DMS53 treated with DMSO at 0.1 percent for 48 hours (cell line): ENCODE results near the gene PAQR7.

Experiments
- DNase-seq: peaks from one replicate; lab custom pipeline; 2025; ENCODE audit not compliant: unreplicated experiment; lab: John Stamatoyannopoulos, UW

Gene PAQR7

DNA sequence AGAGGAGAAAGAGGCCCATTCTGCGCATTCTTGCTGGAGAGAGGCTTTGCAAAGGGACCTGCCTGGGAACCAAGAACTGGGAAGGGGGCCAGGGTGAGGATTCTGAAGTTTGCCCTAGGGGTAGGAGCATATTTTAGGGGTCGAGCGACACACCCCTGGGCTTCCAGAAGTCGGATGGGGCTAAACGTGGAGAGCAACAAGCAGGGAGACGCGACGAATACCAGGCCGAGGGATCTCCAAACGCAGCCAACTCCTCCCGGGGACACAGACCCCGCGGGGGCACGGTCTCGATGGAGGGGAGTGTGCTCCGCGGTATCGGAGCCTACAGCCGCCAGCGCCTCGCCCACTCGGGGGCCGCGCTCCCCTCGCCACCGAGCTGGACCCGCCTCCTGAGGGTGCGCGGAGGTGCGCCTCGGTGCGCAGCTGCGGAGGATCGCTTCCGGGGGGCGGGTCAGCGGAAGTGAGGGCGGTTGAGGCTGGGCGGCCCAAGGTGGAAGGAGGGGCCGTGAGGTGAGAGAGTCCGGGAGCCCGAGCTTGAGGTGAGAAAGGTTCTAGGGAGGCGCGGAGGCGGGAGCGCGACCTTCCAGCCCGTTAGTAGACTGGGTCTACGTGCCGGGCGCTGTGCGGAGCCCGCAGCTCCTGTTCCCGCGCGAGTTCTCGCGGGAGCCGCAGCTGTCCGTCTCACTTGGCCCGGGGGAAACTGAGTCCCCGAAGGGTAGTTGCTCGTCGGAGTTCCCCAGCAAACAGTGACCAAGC is 55.8 kb downstream of the PAQR7 start, which contains the start of gene MTFR1L:
Gene MTFR1L (plus strand): TSS at position 464 of the 756 bp plus-strand sequence. CDS start 3,151 bp downstream, outside the sequence.
- peak; percentile 83 for DNase-seq

DNA sequence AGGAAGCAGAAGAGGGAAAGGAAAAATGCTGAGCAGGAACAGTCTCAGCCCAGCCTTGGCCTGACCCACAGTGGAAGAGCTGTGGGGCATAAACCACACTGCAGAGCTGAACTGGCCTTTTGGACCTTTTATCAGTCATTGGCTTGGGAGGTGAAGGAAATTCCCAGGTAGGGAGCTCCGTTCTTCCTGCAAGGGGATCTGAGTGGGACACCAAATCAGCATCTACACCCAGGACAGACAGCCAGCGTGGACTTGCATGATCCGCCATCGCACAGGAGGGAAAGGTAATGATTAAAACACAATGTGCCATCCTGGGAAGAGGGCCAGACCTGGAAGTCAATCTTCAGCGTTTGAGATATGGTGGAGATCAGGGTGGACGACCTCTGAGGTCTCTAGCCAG is 56.9 kb downstream of the PAQR7 start:
- no peak for DNase-seq

GRCh38 chr1:25817840-25818501 is 57.5 kb downstream of the PAQR7 start:
- no peak for DNase-seq

DNA sequence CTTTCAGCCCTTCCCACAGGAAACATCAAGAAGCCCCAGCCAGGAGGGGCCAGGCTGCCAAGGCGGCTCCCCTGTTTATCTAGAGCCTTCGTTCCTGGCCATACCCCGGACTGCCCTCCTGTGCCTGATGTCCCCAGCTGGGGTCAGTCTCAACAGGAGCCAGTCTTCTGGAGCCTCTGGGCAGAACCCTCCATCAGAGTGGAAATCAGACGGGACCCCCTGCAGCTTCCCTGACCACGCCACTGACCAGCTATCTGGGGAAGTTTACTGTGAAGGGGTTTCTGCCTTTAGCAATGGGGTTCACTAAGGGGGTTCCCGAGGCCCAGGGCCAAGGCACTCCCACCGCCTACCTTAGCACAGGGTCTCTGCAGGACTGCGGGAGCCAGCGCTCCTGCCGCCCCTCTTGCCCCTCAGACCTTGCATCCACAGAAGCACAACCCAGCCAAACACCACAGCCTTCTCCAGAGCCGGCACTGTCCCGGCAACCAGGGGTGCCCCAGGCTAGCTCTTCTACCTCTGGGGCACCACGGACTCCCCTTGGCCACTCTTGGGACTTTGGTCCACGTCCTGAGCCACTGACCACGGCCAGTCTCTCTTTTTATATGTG is 59.3 kb downstream of the PAQR7 start:
- DNase-seq, result no peak

DNA sequence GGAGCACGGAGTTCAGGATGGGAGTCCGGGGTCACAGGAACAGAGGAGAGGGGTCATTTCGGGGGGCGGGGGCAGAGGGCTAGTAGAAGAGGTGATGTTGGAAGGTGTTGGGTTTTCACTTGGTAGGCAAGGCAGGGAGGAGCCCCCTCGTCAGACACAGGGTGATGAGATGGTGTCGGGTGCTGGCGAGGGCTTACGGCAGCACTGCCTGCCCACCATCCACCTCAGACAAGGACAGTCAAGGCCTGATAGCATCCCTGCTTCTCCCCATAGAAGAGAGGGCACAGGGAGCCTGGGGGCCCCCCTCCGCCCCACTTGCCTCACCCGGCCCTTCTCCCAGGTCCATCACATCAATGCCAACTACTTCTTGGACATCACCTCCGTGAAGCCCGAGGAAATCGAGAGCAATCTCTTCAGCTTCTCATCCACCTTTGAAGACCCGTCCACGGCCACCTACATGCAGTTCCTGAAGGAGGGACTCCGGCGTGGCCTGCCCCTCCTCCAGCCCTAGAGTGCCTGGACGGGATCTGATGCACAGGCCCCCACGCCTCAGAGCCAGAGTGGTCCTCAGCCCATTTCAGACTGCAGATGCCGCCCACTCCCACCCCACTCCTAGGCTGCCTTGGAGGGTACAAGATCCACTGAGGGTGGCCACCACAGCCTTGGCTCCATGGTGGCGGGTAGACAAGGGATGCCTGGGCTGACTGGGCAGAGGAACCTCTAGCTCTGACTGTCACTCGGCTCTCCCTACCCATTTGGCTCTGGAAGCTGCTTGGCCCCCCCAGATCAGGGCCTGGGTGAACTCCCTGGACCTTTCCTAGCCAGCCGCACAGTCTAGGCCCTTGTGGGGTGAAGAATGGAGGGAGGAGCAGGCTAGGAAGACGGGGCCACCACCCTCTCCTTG is 60.0 kb downstream of the PAQR7 start:
- DNase-seq, result no peak

GRCh38 chr1:25814549-25815087 is 60.9 kb downstream of the PAQR7 start:
- DNase-seq, result no peak

GRCh38 chr1:25813734-25814471 is 61.6 kb downstream of the PAQR7 start:
- no peak for DNase-seq

DNA sequence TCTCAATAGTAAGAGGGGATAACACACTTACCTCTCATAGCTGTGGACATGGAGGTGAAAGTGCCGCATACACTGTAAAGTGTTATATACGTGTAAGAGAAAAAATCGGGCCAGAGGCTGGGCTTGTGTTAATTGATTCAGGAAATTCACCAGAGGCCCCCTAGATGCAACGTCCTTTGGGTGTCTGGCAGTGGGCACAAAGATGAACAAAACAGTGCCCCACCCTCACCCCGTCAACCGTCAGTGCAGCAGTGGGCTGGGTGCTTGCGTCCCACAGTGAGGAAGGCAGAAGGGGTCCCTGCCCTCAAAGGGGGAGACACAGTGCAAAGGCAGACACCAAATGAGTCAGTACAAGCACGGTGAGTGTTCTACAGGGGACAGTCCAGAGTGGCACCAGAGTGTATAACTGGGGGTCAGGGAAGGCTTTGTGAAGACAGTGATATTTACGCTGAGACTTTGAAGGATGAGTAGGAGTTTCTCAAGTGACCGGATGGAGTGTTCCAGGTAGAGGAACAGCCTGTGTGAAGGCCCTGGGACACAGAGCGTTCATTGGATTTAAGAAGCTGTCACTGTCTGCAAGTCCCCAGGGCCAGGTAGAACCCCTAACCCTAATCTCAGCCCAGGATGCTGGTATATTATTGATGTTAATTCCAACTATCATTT is 62.3 kb downstream of the PAQR7 start:
- DNase-seq, result no peak
